H1 (cell line): ENCODE measurements around the gene TMEM107. TPM values are rescaled to one million over a fixed set of nuclear protein-coding genes. Genes with fewer than 3 reads are reported as not detected.

Experiments used
- CEBPB ChIP-seq: IDR thresholded peaks from 2 replicates; pipeline ENCODE4 v1.6.1; 2012; ENCODE audit warnings: low read depth, low read length
- HDAC6 ChIP-seq: IDR thresholded peaks from one replicate; pipeline ENCODE4 v1.7.1; 2012; ENCODE audit warnings: low read depth, mild to moderate bottlenecking, inconsistent platforms, low read length, moderate library complexity
- RFX5 ChIP-seq: IDR thresholded peaks from 2 replicates; pipeline ENCODE4 v1.6.1; 2011; ENCODE audit warnings: low read depth, low read length, improper control_type of control experiment, borderline replicate concordance
- TEAD4 ChIP-seq: IDR thresholded peaks from 2 replicates; pipeline ENCODE4 v1.6.1; 2012; ENCODE audit warnings: low read depth, low read length, inconsistent platforms, mixed read lengths
- polyA plus RNA-seq, 7 experiments: library from polyadenylated mRNA; depleted of rRNA in 3 of 7; stranded (reverse) in 5 of 7; unstranded in 2 of 7; fragments of >200 nt in 5 of 7; fragments of 200-250 nt in 2 of 7; gene quantifications; 1 replicate in 5 of 7; 2 replicates in 1 of 7; 4 replicates in 1 of 7; pipeline versions ENCODE4 v1.2.1 to v1.2.3, GENCODE V29; 2011 to 2013; ENCODE audit warnings: missing spikeins in 2 of 7, mixed read lengths in 2 of 7
- total RNA-seq: library from RNA; stranded (reverse); fragmentation: NEBNext Ultra II Directional; extraction: Animal tissue kit (Norgen Biotek cat#: 25700); gene quantifications from 2 replicates; pipeline ENCODE4 v1.2.1, GENCODE V29; 2021
- TF ChIP-seq, protein P1 (sequence below): fragments of 300-600 bp; sonication (generic); IDR thresholded peaks from 2 replicates; pipeline ENCODE4 v1.7.1; 2012; ENCODE audit warnings: low read length, moderate library complexity, mild to moderate bottlenecking, inconsistent platforms; ENCODE audit not compliant: insufficient replicate concordance
- TF ChIP-seq, protein P2 (sequence below): IDR thresholded peaks from 2 replicates; pipeline ENCODE4 v1.6.1; 2012; ENCODE audit warnings: inconsistent platforms
- TF ChIP-seq, protein P3 (sequence below), 3 experiments: IDR thresholded peaks; 1 replicate in 2 of 3; 2 replicates in 1 of 3; pipeline versions ENCODE4 v1.5.1 to v1.6.1; 2011; ENCODE audit warnings: low read length in 3 of 3, mild to moderate bottlenecking in 3 of 3, inconsistent platforms in 2 of 3, low read depth in 1 of 3, moderate library complexity in 1 of 3; ENCODE audit not compliant: insufficient read depth in 1 of 3; ENCODE audit errors: control extremely low read depth in 1 of 3

TMEM107 gene
- total and polyA plus RNA-seq, 2 of the 8 experiments (the other 6 are each of a cell fraction or from before 2014, with no cell fraction given) = 17.3 to 21.5 TPM

DNA sequence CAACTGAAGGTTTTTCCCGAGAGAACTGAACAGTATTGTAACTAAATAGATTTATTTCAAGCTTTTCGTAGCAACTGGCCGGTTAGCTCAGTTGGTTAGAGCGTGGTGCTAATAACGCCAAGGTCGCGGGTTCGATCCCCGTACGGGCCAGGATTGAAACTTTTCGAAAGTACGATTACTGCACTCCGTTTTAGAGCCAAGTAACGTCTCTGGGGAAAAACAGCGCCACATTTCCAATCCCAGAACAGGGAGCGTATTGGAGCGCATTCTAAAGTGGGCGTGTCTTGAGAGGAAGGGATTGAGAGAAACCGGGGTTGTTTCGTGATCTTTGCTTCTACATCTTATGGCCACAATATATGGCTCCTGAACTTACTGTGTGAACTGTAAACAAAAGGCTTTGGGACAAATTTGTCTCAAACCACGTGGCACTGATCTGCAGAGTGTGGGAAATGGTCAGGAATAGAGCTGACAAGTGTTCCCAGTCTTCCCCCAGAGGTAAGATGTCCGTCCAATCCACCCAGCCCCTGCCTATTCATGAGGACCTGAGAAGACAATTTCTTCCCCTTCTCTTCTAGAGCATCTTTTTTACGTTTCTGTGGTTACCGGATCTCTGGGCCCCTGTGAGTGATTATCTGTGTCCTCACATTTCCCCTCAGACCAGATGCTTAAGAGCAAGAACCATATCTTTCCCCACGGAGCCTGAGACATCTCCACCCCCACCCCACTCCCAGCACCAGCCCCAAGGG, 11.5 kb upstream of the TMEM107 start (continued):
- TF ChIP-seq, protein P1, sequence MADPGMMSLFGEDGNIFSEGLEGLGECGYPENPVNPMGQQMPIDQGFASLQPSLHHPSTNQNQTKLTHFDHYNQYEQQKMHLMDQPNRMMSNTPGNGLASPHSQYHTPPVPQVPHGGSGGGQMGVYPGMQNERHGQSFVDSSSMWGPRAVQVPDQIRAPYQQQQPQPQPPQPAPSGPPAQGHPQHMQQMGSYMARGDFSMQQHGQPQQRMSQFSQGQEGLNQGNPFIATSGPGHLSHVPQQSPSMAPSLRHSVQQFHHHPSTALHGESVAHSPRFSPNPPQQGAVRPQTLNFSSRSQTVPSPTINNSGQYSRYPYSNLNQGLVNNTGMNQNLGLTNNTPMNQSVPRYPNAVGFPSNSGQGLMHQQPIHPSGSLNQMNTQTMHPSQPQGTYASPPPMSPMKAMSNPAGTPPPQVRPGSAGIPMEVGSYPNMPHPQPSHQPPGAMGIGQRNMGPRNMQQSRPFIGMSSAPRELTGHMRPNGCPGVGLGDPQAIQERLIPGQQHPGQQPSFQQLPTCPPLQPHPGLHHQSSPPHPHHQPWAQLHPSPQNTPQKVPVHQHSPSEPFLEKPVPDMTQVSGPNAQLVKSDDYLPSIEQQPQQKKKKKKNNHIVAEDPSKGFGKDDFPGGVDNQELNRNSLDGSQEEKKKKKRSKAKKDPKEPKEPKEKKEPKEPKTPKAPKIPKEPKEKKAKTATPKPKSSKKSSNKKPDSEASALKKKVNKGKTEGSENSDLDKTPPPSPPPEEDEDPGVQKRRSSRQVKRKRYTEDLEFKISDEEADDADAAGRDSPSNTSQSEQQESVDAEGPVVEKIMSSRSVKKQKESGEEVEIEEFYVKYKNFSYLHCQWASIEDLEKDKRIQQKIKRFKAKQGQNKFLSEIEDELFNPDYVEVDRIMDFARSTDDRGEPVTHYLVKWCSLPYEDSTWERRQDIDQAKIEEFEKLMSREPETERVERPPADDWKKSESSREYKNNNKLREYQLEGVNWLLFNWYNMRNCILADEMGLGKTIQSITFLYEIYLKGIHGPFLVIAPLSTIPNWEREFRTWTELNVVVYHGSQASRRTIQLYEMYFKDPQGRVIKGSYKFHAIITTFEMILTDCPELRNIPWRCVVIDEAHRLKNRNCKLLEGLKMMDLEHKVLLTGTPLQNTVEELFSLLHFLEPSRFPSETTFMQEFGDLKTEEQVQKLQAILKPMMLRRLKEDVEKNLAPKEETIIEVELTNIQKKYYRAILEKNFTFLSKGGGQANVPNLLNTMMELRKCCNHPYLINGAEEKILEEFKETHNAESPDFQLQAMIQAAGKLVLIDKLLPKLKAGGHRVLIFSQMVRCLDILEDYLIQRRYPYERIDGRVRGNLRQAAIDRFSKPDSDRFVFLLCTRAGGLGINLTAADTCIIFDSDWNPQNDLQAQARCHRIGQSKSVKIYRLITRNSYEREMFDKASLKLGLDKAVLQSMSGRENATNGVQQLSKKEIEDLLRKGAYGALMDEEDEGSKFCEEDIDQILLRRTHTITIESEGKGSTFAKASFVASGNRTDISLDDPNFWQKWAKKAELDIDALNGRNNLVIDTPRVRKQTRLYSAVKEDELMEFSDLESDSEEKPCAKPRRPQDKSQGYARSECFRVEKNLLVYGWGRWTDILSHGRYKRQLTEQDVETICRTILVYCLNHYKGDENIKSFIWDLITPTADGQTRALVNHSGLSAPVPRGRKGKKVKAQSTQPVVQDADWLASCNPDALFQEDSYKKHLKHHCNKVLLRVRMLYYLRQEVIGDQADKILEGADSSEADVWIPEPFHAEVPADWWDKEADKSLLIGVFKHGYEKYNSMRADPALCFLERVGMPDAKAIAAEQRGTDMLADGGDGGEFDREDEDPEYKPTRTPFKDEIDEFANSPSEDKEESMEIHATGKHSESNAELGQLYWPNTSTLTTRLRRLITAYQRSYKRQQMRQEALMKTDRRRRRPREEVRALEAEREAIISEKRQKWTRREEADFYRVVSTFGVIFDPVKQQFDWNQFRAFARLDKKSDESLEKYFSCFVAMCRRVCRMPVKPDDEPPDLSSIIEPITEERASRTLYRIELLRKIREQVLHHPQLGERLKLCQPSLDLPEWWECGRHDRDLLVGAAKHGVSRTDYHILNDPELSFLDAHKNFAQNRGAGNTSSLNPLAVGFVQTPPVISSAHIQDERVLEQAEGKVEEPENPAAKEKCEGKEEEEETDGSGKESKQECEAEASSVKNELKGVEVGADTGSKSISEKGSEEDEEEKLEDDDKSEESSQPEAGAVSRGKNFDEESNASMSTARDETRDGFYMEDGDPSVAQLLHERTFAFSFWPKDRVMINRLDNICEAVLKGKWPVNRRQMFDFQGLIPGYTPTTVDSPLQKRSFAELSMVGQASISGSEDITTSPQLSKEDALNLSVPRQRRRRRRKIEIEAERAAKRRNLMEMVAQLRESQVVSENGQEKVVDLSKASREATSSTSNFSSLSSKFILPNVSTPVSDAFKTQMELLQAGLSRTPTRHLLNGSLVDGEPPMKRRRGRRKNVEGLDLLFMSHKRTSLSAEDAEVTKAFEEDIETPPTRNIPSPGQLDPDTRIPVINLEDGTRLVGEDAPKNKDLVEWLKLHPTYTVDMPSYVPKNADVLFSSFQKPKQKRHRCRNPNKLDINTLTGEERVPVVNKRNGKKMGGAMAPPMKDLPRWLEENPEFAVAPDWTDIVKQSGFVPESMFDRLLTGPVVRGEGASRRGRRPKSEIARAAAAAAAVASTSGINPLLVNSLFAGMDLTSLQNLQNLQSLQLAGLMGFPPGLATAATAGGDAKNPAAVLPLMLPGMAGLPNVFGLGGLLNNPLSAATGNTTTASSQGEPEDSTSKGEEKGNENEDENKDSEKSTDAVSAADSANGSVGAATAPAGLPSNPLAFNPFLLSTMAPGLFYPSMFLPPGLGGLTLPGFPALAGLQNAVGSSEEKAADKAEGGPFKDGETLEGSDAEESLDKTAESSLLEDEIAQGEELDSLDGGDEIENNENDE = no peak
- TF ChIP-seq, protein P2, sequence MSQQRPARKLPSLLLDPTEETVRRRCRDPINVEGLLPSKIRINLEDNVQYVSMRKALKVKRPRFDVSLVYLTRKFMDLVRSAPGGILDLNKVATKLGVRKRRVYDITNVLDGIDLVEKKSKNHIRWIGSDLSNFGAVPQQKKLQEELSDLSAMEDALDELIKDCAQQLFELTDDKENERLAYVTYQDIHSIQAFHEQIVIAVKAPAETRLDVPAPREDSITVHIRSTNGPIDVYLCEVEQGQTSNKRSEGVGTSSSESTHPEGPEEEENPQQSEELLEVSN = peak; percentile 23; the same call in 1 of the 2 replicates
- TF ChIP-seq HDAC6 (no peak), CEBPB (0 out of 2 replicates have a peak, but pooled peaks have one; percentile 48), TEAD4 (peak; percentile 60), RFX5 (no peak)
- TF ChIP-seq, protein P3, sequence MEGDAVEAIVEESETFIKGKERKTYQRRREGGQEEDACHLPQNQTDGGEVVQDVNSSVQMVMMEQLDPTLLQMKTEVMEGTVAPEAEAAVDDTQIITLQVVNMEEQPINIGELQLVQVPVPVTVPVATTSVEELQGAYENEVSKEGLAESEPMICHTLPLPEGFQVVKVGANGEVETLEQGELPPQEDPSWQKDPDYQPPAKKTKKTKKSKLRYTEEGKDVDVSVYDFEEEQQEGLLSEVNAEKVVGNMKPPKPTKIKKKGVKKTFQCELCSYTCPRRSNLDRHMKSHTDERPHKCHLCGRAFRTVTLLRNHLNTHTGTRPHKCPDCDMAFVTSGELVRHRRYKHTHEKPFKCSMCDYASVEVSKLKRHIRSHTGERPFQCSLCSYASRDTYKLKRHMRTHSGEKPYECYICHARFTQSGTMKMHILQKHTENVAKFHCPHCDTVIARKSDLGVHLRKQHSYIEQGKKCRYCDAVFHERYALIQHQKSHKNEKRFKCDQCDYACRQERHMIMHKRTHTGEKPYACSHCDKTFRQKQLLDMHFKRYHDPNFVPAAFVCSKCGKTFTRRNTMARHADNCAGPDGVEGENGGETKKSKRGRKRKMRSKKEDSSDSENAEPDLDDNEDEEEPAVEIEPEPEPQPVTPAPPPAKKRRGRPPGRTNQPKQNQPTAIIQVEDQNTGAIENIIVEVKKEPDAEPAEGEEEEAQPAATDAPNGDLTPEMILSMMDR (IDR thresholded peaks at IDR 0.05; ENCODE audit: control extremely low read depth in 1 of 3, insufficient read depth in 1 of 3, low read depth in 1 of 3, low read length in 3 of 3) = no peak
